HG02852 (cell line): ENCODE results near the gene E2F6.
"Not testable (repeated sequence)": the region's sequence is repeated elsewhere in the genome, so short reads cannot be mapped to it uniquely, and the experiment has no call there.

Source experiments
- ATAC-seq: cut with Tn5 transposase; IDR thresholded peaks from one replicate; pipeline ENCODE4 v1.9.1; 2021; ENCODE audit warnings: mild to moderate bottlenecking, moderate library complexity; ENCODE audit not compliant: unreplicated experiment

E2F6 gene

GRCh38 chr2:11416931-11417330, 49.0 kb downstream of the E2F6 start:
- ATAC-seq, result no peak

GRCh38 chr2:11416186-11416585, 49.8 kb downstream of the E2F6 start:
- ATAC-seq, result no peak

GRCh38 chr2:11414372-11415124, 51.4 kb downstream of the E2F6 start:
- ATAC-seq, result no peak

- ATAC-seq, result no peak
Measured at GRCh38 chr2:11412449-11412810, 53.5 kb downstream of the E2F6 start.

GRCh38 chr2:11411768-11412448, 54.1 kb downstream of the E2F6 start:
- no peak for ATAC-seq

GRCh38 chr2:11411244-11411643, 54.7 kb downstream of the E2F6 start:
- ATAC-seq, result no peak

GRCh38 chr2:11410101-11410500, 55.9 kb downstream of the E2F6 start:
- ATAC-seq, result no peak

GRCh38 chr2:11409572-11409959, 56.4 kb downstream of the E2F6 start:
- no peak for ATAC-seq

GRCh38 chr2:11408959-11409571, 56.9 kb downstream of the E2F6 start:
- ATAC-seq, result no peak

GRCh38 chr2:11407413-11407812, 58.5 kb downstream of the E2F6 start:
- no peak for ATAC-seq

GRCh38 chr2:11406958-11407381, 59.0 kb downstream of the E2F6 start:
- no peak for ATAC-seq

GRCh38 chr2:11406267-11406957, 59.5 kb downstream of the E2F6 start:
- no peak for ATAC-seq

GRCh38 chr2:11405599-11406266, 60.2 kb downstream of the E2F6 start:
- no peak for ATAC-seq

GRCh38 chr2:11405074-11405406, 60.9 kb downstream of the E2F6 start:
- not testable (repeated sequence) for ATAC-seq

- no peak for ATAC-seq
Measured at GRCh38 chr2:11404376-11405073, 61.4 kb downstream of the E2F6 start.

GRCh38 chr2:11402436-11402835, 63.5 kb downstream of the E2F6 start:
- no peak for ATAC-seq

GRCh38 chr2:11399438-11399762, 66.6 kb downstream of the E2F6 start:
- ATAC-seq, result no peak

GRCh38 chr2:11398750-11399437, 67.1 kb downstream of the E2F6 start:
- no peak for ATAC-seq

GRCh38 chr2:11397513-11397912, 68.4 kb downstream of the E2F6 start:
- ATAC-seq, result no peak
